WTC11 (cell line): Measurements from ENCODE around the gene SHROOM3. TPM values are rescaled to one million over a fixed set of nuclear protein-coding genes. Genes with fewer than 3 reads are reported as not detected.

Source experiments
- ATAC-seq: fragments of 200-7000 bp; cut with Tn5 transposase; 2 replicates; pipeline ENCODE4 v1.10.0; 2021; ENCODE audit warnings: mild to moderate bottlenecking, moderate library complexity
- CTCF ChIA-PET: fragments of 300-600 bp; sonication (Branson Sonifier 250); formaldehyde crosslinking; loops from one replicate; lab custom pipeline; 2021; ENCODE audit warnings: antibody characterized with exemption; lab: Charles Lee
- POLR2A ChIA-PET: fragments of 350-600 bp; sonication (Branson Sonifier 250); formaldehyde crosslinking; loops from one replicate; lab custom pipeline; 2021; ENCODE audit warnings: antibody characterized with exemption; lab: Charles Lee
- DNase-seq: peaks from one replicate; pipeline ENCODE4 v3.0.0; 2021; ENCODE audit warnings: low spot score
- H3K27ac Mint-ChIP-seq: 2 replicates; pipeline ENCODE4 v1.8.0; 2021; ENCODE audit warnings: mixed read lengths
- H3K27me3 Mint-ChIP-seq: 2 replicates; pipeline ENCODE4 v1.8.0; 2021; ENCODE audit warnings: low read depth, mild to moderate bottlenecking, moderate library complexity, mixed read lengths
- H3K36me3 Mint-ChIP-seq: 2 replicates; pipeline ENCODE4 v1.8.0; 2021; ENCODE audit warnings: mixed read lengths
- H3K4me1 Mint-ChIP-seq: 2 replicates; pipeline ENCODE4 v1.8.0; 2022; ENCODE audit warnings: mixed read lengths
- H3K4me3 Mint-ChIP-seq: 2 replicates; pipeline ENCODE4 v1.8.0; 2021; ENCODE audit warnings: mild to moderate bottlenecking, moderate library complexity, mixed read lengths
- H3K9me3 Mint-ChIP-seq: 2 replicates; pipeline ENCODE4 v1.8.0; 2021; ENCODE audit warnings: mixed read lengths
- ATF1 ChIP-seq: sonication (generic); formaldehyde crosslinking; IDR thresholded peaks from 2 replicates; pipeline ENCODE4 v1.8.1; 2023; ENCODE audit warnings: mild to moderate bottlenecking, moderate library complexity, missing genetic modification reagents
- E2F1 ChIP-seq: sonication (generic); formaldehyde crosslinking; IDR thresholded peaks from 2 replicates; pipeline ENCODE4 v1.8.0; 2022; ENCODE audit warnings: mild to moderate bottlenecking, missing genetic modification reagents
- GABPB1 ChIP-seq: sonication (generic); formaldehyde crosslinking; IDR thresholded peaks from 2 replicates; pipeline ENCODE4 v1.8.1; 2023; ENCODE audit warnings: mild to moderate bottlenecking, missing genetic modification reagents
- HMGA2 ChIP-seq: fragments of 250-450 bp; sonication (Bioruptor Pico); IDR thresholded peaks from 2 replicates; pipeline ENCODE4 v1.4.0; 2021; ENCODE audit warnings: mild to moderate bottlenecking, moderate library complexity
- KAT7 ChIP-seq: sonication (generic); formaldehyde crosslinking; IDR thresholded peaks from 2 replicates; pipeline ENCODE4 v1.8.1; 2023; ENCODE audit warnings: missing genetic modification reagents, mild to moderate bottlenecking, borderline replicate concordance
- MLX ChIP-seq: sonication (generic); formaldehyde crosslinking; IDR thresholded peaks from 2 replicates; pipeline ENCODE4 v1.8.1; 2023; ENCODE audit warnings: mild to moderate bottlenecking, missing genetic modification reagents, moderate library complexity
- MXD4 ChIP-seq: fragments of 250-450 bp; sonication (Bioruptor Pico); IDR thresholded peaks from 2 replicates; pipeline ENCODE4 v1.8.0; 2021; ENCODE audit warnings: mild to moderate bottlenecking, moderate library complexity, borderline replicate concordance
- NR1H2 ChIP-seq: sonication (generic); formaldehyde crosslinking; IDR thresholded peaks from 2 replicates; pipeline ENCODE4 v1.9.0; 2021; ENCODE audit warnings: mild to moderate bottlenecking, moderate library complexity, missing genetic modification reagents
- NR3C1 ChIP-seq: sonication (generic); formaldehyde crosslinking; conservative IDR thresholded peaks from 2 replicates; pipeline ENCODE4 v1.8.1; 2023; ENCODE audit warnings: low read depth, mild to moderate bottlenecking, missing genetic modification reagents
- PREB ChIP-seq: sonication (generic); formaldehyde crosslinking; IDR thresholded peaks from 2 replicates; pipeline ENCODE4 v1.8.1; 2022; ENCODE audit warnings: mild to moderate bottlenecking, missing genetic modification reagents, moderate library complexity, borderline replicate concordance
- SMAD3 ChIP-seq: sonication (generic); formaldehyde crosslinking; IDR thresholded peaks from 2 replicates; pipeline ENCODE4 v1.8.0; 2022; ENCODE audit warnings: missing genetic modification reagents, mild to moderate bottlenecking, borderline replicate concordance
- SMAD4 ChIP-seq: sonication (generic); formaldehyde crosslinking; IDR thresholded peaks from 2 replicates; pipeline ENCODE4 v1.8.0; 2022; ENCODE audit warnings: mild to moderate bottlenecking, missing genetic modification reagents
- TEAD4 ChIP-seq: sonication (generic); formaldehyde crosslinking; IDR thresholded peaks from 2 replicates; pipeline ENCODE4 v1.8.0; 2022; ENCODE audit warnings: mild to moderate bottlenecking, missing genetic modification reagents
- USF1 ChIP-seq: sonication (generic); formaldehyde crosslinking; IDR thresholded peaks from 2 replicates; pipeline ENCODE4 v1.8.0; 2022; ENCODE audit warnings: mild to moderate bottlenecking, missing genetic modification reagents
- ZNF219 ChIP-seq: sonication (generic); formaldehyde crosslinking; IDR thresholded peaks from 2 replicates; pipeline ENCODE4 v1.8.0; 2023; ENCODE audit warnings: missing genetic modification reagents, mild to moderate bottlenecking, borderline replicate concordance
- ZNF232 ChIP-seq: sonication (generic); formaldehyde crosslinking; IDR thresholded peaks from 2 replicates; pipeline ENCODE4 v1.8.0; 2022; ENCODE audit warnings: mild to moderate bottlenecking, missing genetic modification reagents
- ZNF263 ChIP-seq: sonication (generic); formaldehyde crosslinking; IDR thresholded peaks from 2 replicates; pipeline ENCODE4 v1.8.1; 2022; ENCODE audit warnings: low read depth, mild to moderate bottlenecking, moderate library complexity, missing genetic modification reagents
- total RNA-seq: library from RNA; stranded (reverse); gene quantifications from 3 replicates; pipeline ENCODE4 v1.2.3, GENCODE V29; 2021
- TF ChIP-seq, protein P1 (sequence below): sonication (generic); formaldehyde crosslinking; IDR thresholded peaks from 2 replicates; pipeline ENCODE4 v1.8.1; 2023; ENCODE audit warnings: mild to moderate bottlenecking, missing genetic modification reagents

SHROOM3 gene
- total RNA-seq, 1 experiment from 2014 or later = 71.9 TPM

- ChIA-PET CTCF (no interaction called here), POLR2A (interaction anchor here (0.6 to 0.7 kb wide), 2 partner anchors 17 to 151 kb away, joined by 3 read pairs; no protein-coding TSS in a partner anchor)
- H3K27ac Mint-ChIP-seq = no peak overlapping the region
- TF ChIP-seq SMAD4 (CRISPR knock-in tag) (no peak), ZNF263 (CRISPR knock-in tag) (no peak), NR1H2 (CRISPR knock-in tag) (no peak), E2F1 (CRISPR knock-in tag) (no peak)
- peaks cover 21% of the 10 kb centered on the region for H3K36me3 Mint-ChIP-seq
- 0 out of 2 replicates have a peak, but pooled peaks cover 6% of the 10 kb centered on the region for H3K4me1 Mint-ChIP-seq
- DNase-seq = no peak
- no peak overlapping the region for H3K4me3 Mint-ChIP-seq
- peak; percentile 46; the same call in 1 of the 2 replicates for ATAC-seq
- H3K9me3 Mint-ChIP-seq = no peaks in the 10 kb centered on the region
- H3K27me3 Mint-ChIP-seq = no peaks in the 10 kb centered on the region
Measured at GRCh38 chr4:76740866-76741662, 306.0 kb downstream of the SHROOM3 start.

- Mint-ChIP-seq H3K4me1 (0 out of 2 replicates have a peak, but pooled peaks cover 6% of the 10 kb centered on the region), H3K27me3 (no peaks in the 10 kb centered on the region), H3K27ac (no peak overlapping the region), H3K9me3 (no peaks in the 10 kb centered on the region), H3K36me3 (peaks cover 23% of the 10 kb centered on the region), H3K4me3 (no peak overlapping the region)
- ChIA-PET CTCF (no interaction called here), POLR2A (interaction anchor here (0.6 kb wide), 1 partner anchor 18 kb away, joined by 3 read pairs; no protein-coding TSS in a partner anchor)
- ATAC-seq = no peak
- DNase-seq = no peak
- no peak for TF ChIP-seq ZNF232 (CRISPR knock-in tag)
- TF ChIP-seq TEAD4 (CRISPR knock-in tag) = no peak
- no peak for TF ChIP-seq MXD4 (CRISPR knock-in tag)
- TF ChIP-seq USF1 (CRISPR knock-in tag) = no peak
- TF ChIP-seq MLX = no peak
- no peak for TF ChIP-seq SMAD3
- TF ChIP-seq HMGA2 = no peak
- TF ChIP-seq ATF1 = no peak
- TF ChIP-seq PREB (CRISPR knock-in tag) = no peak
- no peak for TF ChIP-seq KAT7
- TF ChIP-seq NR3C1 (CRISPR knock-in tag) = no peak
- TF ChIP-seq GABPB1 (CRISPR knock-in tag) = no peak
- no peak for TF ChIP-seq ZNF219 (CRISPR knock-in tag)
- TF ChIP-seq, protein P1, sequence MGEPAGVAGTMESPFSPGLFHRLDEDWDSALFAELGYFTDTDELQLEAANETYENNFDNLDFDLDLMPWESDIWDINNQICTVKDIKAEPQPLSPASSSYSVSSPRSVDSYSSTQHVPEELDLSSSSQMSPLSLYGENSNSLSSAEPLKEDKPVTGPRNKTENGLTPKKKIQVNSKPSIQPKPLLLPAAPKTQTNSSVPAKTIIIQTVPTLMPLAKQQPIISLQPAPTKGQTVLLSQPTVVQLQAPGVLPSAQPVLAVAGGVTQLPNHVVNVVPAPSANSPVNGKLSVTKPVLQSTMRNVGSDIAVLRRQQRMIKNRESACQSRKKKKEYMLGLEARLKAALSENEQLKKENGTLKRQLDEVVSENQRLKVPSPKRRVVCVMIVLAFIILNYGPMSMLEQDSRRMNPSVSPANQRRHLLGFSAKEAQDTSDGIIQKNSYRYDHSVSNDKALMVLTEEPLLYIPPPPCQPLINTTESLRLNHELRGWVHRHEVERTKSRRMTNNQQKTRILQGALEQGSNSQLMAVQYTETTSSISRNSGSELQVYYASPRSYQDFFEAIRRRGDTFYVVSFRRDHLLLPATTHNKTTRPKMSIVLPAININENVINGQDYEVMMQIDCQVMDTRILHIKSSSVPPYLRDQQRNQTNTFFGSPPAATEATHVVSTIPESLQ (CRISPR knock-in tag) = no peak
Measured at GRCh38 chr4:76741663-76742020, 306.6 kb downstream of the SHROOM3 start.
